ENCODE measurements around the gene OVCH2. TPM values are rescaled to one million over a fixed set of nuclear protein-coding genes. Genes with fewer than 3 reads are reported as not detected.
"Not testable (repeated sequence)": the region's sequence is repeated elsewhere in the genome, so short reads cannot be mapped to it uniquely, and the experiment has no call there.

OVCH2 gene
- polyA plus RNA-seq (2011; rRNA removed) (2.8 and 3.7 TPM in 2 replicates), polyA minus RNA-seq (2011; rRNA and poly(A)+ RNA removed) (4.4 and 7.5 TPM in 2 replicates)

GRCh38 chr11:7706377-7706776 lies at the start of gene OVCH2:
Gene OVCH2 (minus strand): TSS chr11:7706477. CDS start chr11:7706394, 83 bp downstream.
- Histone ChIP-seq H3K4me3 (ENCODE audit: low read depth, low read length) (no peak within 1 kb of the TSS), H3K27me3 (ENCODE audit: control insufficient read depth, insufficient read depth, low read length) (no peaks in the 10 kb centered on the region), H3K36me3 (ENCODE audit: control insufficient read depth, insufficient read depth, low read length) (no peaks in the 10 kb centered on the region)
- TF ChIP-seq CTCF (IDR thresholded peaks at IDR 0.05; ENCODE audit: insufficient read depth, low read depth, low read length) = no peak
- CTCF ChIA-PET = no interaction called here
- POLR2A ChIA-PET = no interaction called here
- DNase-seq (ENCODE audit: low read depth) = no peak

- POLR2A ChIA-PET = no interaction called here
- Histone ChIP-seq H3K36me3 (ENCODE audit: control insufficient read depth, insufficient read depth, low read length) (no peaks in the 10 kb centered on the region), H3K27me3 (ENCODE audit: control insufficient read depth, insufficient read depth, low read length) (no peaks in the 10 kb centered on the region; the same call in 1 of the 2 replicates), H3K4me3 (ENCODE audit: low read depth, low read length) (no peak overlapping the region)
- CTCF ChIA-PET = no interaction called here
- no peak for TF ChIP-seq CTCF (IDR thresholded peaks at IDR 0.05; ENCODE audit: insufficient read depth, low read depth, low read length)
- no peak for DNase-seq (ENCODE audit: low read depth)
Observed at GRCh38 chr11:7749456-7749855, 43.2 kb upstream of the OVCH2 start.

- DNase-seq (ENCODE audit: low read depth); H3K4me3 ChIP-seq (ENCODE audit: low read depth, low read length); H3K27me3 ChIP-seq (ENCODE audit: control insufficient read depth, insufficient read depth, low read length); H3K36me3 ChIP-seq (ENCODE audit: control insufficient read depth, insufficient read depth, low read length); POLR2A ChIA-PET; CTCF ChIA-PET: not testable (repeated sequence)
Observed at GRCh38 chr11:7734767-7735166, 28.5 kb upstream of the OVCH2 start.

- no peak for TF ChIP-seq CTCF (IDR thresholded peaks at IDR 0.05; ENCODE audit: insufficient read depth, low read depth, low read length)
- Histone ChIP-seq H3K36me3 (ENCODE audit: control insufficient read depth, insufficient read depth, low read length) (no peaks in the 10 kb centered on the region), H3K27me3 (ENCODE audit: control insufficient read depth, insufficient read depth, low read length) (no peaks in the 10 kb centered on the region), H3K4me3 (ENCODE audit: low read depth, low read length) (no peak overlapping the region)
- DNase-seq (ENCODE audit: low read depth) = no peak
- ChIA-PET CTCF (no interaction called here), POLR2A (no interaction called here)
Observed at GRCh38 chr11:7714786-7715185, 8.5 kb upstream of the OVCH2 start.

- POLR2A ChIA-PET = no interaction called here
- DNase-seq (ENCODE audit: low read depth) = no peak
- Histone ChIP-seq H3K4me3 (ENCODE audit: low read depth, low read length) (no peak overlapping the region), H3K36me3 (ENCODE audit: control insufficient read depth, insufficient read depth, low read length) (no peaks in the 10 kb centered on the region), H3K27me3 (ENCODE audit: control insufficient read depth, insufficient read depth, low read length) (no peaks in the 10 kb centered on the region; the same call in 1 of the 2 replicates)
- CTCF ChIA-PET = interaction anchor here (2.0 kb wide), 1 partner anchor 9 kb away, joined by 9 read pairs; no protein-coding TSS in a partner anchor
- no peak for TF ChIP-seq CTCF (IDR thresholded peaks at IDR 0.05; ENCODE audit: insufficient read depth, low read depth, low read length)
Observed at GRCh38 chr11:7703740-7704139, 2.5 kb downstream of the OVCH2 start.

- TF ChIP-seq CTCF (IDR thresholded peaks at IDR 0.05; ENCODE audit: insufficient read depth, low read depth, low read length) = no peak
- Histone ChIP-seq H3K36me3 (ENCODE audit: control insufficient read depth, insufficient read depth, low read length) (no peaks in the 10 kb centered on the region), H3K27me3 (ENCODE audit: control insufficient read depth, insufficient read depth, low read length) (no peaks in the 10 kb centered on the region; the same call in 1 of the 2 replicates), H3K4me3 (ENCODE audit: low read depth, low read length) (no peak overlapping the region)
- DNase-seq (ENCODE audit: low read depth) = no peak
- ChIA-PET POLR2A (no interaction called here), CTCF (interaction anchor here (0.5 to 1.7 kb wide), 6 partner anchors 9 to 124 kb away, joined by 3 to 6 read pairs (median 3); no protein-coding TSS in a partner anchor)
Observed at GRCh38 chr11:7696424-7696823, 9.9 kb downstream of the OVCH2 start.

Measured in BJ (cell line).